ENCODE results near the gene GARIN5B. TPM values are rescaled to one million over a fixed set of nuclear protein-coding genes. Genes with fewer than 3 reads are reported as not detected.

The GARIN5B gene
- total and polyA plus RNA-seq, 2 of the 13 experiments (the other 11 are each of a cell fraction or from before 2014, with no cell fraction given): not detected

DNA sequence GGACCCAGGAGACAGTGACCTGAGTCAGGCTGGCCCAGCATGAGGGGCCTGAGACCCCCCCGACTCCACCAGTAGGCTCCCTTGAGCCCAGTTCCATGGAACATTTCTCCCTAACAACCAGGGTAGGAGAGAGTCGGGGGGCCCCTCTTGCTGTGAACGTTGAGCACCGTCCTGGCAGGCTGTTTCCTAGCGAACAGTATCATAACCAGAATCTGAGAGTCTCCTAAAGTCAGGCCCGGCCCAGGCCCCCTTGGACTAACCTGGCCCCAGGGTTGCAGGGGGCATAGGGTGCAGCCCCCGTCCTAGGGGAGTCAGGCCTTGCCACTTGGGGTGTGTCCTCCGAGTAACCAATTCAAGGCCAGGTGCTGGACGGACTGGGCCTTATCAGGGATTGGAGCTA lies 51.7 kb downstream of the GARIN5B start (continued):
- TF ChIP-seq, protein P1, sequence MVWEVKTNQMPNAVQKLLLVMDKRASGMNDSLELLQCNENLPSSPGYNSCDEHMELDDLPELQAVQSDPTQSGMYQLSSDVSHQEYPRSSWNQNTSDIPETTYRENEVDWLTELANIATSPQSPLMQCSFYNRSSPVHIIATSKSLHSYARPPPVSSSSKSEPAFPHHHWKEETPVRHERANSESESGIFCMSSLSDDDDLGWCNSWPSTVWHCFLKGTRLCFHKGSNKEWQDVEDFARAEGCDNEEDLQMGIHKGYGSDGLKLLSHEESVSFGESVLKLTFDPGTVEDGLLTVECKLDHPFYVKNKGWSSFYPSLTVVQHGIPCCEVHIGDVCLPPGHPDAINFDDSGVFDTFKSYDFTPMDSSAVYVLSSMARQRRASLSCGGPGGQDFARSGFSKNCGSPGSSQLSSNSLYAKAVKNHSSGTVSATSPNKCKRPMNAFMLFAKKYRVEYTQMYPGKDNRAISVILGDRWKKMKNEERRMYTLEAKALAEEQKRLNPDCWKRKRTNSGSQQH (CRISPR knock-in tag; IDR thresholded peaks at IDR 0.05; ENCODE audit: low read depth): no peak
- TF ChIP-seq ZFP36L2 (CRISPR knock-in tag; IDR thresholded peaks at IDR 0.05): no peak
- TF ChIP-seq RFXAP (CRISPR knock-in tag; IDR thresholded peaks at IDR 0.05; ENCODE audit: borderline replicate concordance): no peak
- TF ChIP-seq AGO1 (IDR thresholded peaks at IDR 0.05; ENCODE audit: low read depth, low read length, poor library complexity, severe bottlenecking): no peak
- TF ChIP-seq, protein P2, sequence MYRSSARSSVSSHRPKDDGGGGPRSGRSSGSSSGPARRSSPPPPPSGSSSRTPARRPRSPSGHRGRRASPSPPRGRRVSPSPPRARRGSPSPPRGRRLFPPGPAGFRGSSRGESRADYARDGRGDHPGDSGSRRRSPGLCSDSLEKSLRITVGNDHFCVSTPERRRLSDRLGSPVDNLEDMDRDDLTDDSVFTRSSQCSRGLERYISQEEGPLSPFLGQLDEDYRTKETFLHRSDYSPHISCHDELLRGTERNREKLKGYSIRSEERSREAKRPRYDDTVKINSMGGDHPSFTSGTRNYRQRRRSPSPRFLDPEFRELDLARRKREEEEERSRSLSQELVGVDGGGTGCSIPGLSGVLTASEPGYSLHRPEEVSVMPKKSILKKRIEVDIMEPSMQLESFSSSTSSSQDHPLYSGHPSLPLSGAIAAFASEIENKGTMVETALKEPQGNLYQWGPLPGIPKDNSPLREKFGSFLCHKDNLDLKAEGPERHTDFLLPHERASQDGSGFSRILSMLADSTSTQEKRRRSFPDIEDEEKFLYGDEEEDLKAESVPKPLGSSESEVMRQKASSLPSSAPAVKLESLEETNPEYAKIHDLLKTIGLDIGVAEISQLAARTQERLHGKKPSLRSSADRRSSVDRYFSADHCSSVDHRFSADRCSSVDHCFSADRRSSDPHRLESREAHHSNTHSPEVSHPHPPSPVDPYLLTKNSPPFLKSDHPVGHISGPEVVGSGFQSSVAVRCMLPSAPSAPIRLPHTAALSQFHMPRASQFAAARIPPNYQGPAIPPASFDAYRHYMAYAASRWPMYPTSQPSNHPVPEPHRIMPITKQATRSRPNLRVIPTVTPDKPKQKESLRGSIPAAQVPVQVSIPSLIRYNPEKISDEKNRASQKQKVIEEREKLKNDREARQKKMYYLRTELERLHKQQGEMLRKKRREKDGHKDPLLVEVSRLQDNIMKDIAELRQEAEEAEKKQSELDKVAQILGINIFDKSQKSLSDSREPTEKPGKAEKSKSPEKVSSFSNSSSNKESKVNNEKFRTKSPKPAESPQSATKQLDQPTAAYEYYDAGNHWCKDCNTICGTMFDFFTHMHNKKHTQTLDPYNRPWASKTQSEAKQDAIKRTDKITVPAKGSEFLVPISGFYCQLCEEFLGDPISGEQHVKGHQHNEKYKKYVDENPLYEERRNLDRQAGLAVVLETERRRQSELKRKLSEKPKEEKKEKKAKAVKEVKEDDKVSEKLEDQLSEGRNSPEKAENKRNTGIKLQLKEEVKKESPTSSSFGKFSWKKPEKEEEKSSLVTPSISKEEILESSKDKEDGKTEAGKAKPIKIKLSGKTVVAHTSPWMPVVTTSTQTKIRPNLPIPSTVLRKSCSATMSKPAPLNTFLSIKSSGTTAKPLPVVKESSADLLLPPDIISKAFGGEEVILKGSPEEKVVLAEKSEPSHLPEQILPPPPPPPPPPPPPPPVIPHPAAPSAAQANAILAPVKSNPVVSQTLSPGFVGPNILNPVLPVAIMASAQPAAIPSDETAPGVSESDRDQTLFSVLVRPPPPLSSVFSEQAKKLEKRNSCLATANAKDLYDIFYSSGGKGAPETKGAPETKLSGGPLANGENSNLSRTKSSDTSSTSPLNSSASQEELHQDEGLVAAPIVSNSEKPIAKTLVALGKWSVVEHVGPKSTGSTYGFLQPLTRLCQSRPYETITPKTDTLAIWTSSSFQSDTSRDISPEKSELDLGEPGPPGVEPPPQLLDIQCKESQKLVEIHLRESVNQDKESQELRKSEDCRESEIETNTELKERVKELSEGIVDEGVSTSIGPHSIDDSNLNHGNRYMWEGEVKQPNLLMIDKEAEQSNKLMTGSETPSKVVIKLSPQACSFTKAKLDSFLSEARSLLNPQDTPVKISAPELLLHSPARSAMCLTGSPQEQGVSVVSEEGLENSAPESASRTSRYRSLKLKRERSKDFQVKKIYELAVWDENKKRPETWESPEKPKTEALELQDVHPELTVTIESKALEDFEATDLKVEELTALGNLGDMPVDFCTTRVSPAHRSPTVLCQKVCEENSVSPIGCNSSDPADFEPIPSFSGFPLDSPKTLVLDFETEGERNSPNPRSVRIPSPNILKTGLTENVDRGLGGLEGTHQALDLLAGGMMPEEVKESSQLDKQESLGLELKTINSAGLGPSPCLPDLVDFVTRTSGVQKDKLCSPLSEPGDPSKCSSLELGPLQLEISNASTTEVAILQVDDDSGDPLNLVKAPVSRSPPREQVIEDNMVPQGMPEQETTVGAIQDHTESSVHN (CRISPR knock-in tag; IDR thresholded peaks at IDR 0.05): no peak
- no peak for TF ChIP-seq YEATS2 (CRISPR knock-in tag; IDR thresholded peaks at IDR 0.05; ENCODE audit: borderline replicate concordance)
- no peak for TF ChIP-seq KLF15 (CRISPR knock-in tag; IDR thresholded peaks at IDR 0.05; ENCODE audit: borderline replicate concordance)
